Measurements from ENCODE around the gene NCBP1.

NCBP1 gene

GRCh38 chr9:97640325-97640724 lies 6.7 kb downstream of the NCBP1 start:
- Histone ChIP-seq H3K27me3 (no peaks in the 10 kb centered on the region), H3K36me3 (peaks cover 29% of the 10 kb centered on the region), H3K4me1 (ENCODE audit: control insufficient read depth in 1 of 2, insufficient read depth in 1 of 2, low read depth in 1 of 2, low read length in 1 of 2) (peaks cover 0 to 4% of the 10 kb centered on the region in 2 experiments), H3K27ac (no peak overlapping the region), H3K4me3 (ENCODE audit: low read depth in 1 of 2, low read length in 1 of 2) (no peak overlapping the region), H3K9me3 (no peaks in the 10 kb centered on the region)
- TF ChIP-seq, protein P1, sequence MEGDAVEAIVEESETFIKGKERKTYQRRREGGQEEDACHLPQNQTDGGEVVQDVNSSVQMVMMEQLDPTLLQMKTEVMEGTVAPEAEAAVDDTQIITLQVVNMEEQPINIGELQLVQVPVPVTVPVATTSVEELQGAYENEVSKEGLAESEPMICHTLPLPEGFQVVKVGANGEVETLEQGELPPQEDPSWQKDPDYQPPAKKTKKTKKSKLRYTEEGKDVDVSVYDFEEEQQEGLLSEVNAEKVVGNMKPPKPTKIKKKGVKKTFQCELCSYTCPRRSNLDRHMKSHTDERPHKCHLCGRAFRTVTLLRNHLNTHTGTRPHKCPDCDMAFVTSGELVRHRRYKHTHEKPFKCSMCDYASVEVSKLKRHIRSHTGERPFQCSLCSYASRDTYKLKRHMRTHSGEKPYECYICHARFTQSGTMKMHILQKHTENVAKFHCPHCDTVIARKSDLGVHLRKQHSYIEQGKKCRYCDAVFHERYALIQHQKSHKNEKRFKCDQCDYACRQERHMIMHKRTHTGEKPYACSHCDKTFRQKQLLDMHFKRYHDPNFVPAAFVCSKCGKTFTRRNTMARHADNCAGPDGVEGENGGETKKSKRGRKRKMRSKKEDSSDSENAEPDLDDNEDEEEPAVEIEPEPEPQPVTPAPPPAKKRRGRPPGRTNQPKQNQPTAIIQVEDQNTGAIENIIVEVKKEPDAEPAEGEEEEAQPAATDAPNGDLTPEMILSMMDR (IDR thresholded peaks at IDR 0.05): no peak

DNA sequence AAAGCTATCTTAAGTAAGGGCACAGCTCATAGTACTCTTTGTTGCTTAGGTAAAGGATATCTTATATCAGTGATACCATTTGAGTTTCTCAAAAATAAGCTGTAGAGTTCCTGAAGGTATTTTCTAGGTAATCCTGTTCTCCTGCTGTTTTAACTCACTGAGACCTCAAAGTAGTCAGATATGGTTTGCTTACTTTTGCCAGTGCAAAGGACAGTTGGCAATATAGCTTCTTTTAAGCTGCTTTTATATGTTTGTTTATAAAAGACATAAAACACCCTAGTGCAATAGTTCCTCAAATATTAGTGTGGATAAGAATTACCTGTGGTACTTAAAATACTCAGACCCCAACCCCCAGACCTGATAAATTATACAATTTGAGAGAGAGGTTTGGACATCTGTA lies 12.1 kb downstream of the NCBP1 start:
- Histone ChIP-seq H3K27ac (no peak overlapping the region), H3K4me1 (ENCODE audit: control insufficient read depth in 1 of 2, insufficient read depth in 1 of 2, low read depth in 1 of 2, low read length in 1 of 2) (no peaks in the 10 kb centered on the region), H3K36me3 (peaks cover 73% of the 10 kb centered on the region), H3K9me3 (no peaks in the 10 kb centered on the region), H3K4me3 (ENCODE audit: low read depth in 1 of 2, low read length in 1 of 2) (no peak overlapping the region), H3K27me3 (no peaks in the 10 kb centered on the region)
- TF ChIP-seq, protein P1 (IDR thresholded peaks at IDR 0.05): no peak

DNA sequence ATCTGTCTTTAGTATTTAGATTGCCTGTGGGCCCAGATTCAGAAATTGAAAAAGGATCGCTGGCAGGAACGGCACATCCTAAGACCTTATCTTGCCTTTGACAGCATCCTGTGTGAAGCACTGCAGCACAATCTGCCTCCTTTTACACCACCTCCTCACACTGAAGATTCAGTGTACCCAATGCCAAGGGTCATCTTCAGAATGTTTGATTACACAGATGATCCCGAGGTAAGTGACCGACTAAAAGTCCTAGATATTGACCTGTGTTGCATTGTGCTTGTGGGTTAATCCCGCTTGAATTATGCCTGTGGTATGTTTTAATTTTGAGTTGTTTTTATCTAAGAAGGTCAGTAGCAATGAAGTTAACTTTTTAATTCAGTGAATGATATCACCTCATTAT lies 14.4 kb downstream of the NCBP1 start:
- peaks cover 81% of the 10 kb centered on the region for H3K36me3 ChIP-seq
- H3K27ac ChIP-seq: no peak overlapping the region

GRCh38 chr9:97651646-97652045 lies 18.0 kb downstream of the NCBP1 start:
- no peak overlapping the region for H3K4me3 ChIP-seq (ENCODE audit: low read depth in 1 of 2, low read length in 1 of 2)
- H3K36me3 ChIP-seq: peaks cover 94% of the 10 kb centered on the region
- H3K4me1 ChIP-seq (ENCODE audit: control insufficient read depth in 1 of 2, insufficient read depth in 1 of 2, low read depth in 1 of 2, low read length in 1 of 2): no peaks in the 10 kb centered on the region

More for the DNA sequence above, 14.4 kb downstream of the NCBP1 start:
- H3K9me3 ChIP-seq: no peaks in the 10 kb centered on the region
- H3K4me1 ChIP-seq (ENCODE audit: control insufficient read depth in 1 of 2, insufficient read depth in 1 of 2, low read depth in 1 of 2, low read length in 1 of 2): no peaks in the 10 kb centered on the region
- TF ChIP-seq, protein P1 (IDR thresholded peaks at IDR 0.05): no peak
- H3K4me3 ChIP-seq (ENCODE audit: low read depth in 1 of 2, low read length in 1 of 2): no peak overlapping the region
- H3K27me3 ChIP-seq: no peaks in the 10 kb centered on the region

DNA sequence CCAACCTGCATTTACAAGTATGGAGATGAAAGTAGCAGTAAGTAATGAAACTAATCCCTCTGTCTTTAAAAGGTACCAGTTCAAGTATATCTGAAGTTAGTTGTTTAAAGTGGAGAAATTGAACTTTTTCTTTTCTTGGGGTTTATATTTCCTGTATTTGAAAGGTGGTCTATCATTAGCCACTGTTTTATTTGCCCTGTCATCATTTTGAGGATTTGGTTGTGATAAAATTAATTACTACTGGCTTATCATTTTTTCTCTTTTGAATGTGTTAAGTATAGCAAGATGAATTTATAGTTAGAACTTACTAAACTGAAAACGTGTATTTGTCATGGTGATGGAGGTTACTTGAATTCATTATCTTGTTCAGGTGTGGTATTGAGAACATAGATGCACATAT lies 25.1 kb downstream of the NCBP1 start:
- Histone ChIP-seq H3K9me3 (no peaks in the 10 kb centered on the region), H3K27me3 (no peaks in the 10 kb centered on the region), H3K36me3 (peaks cover 75% of the 10 kb centered on the region)

More at GRCh38 chr9:97651646-97652045, 18.0 kb downstream of the NCBP1 start:
- Histone ChIP-seq H3K9me3 (no peaks in the 10 kb centered on the region), H3K27ac (no peak overlapping the region), H3K27me3 (no peaks in the 10 kb centered on the region)
- TF ChIP-seq, protein P1 (IDR thresholded peaks at IDR 0.05): no peak

More for the DNA sequence above, 25.1 kb downstream of the NCBP1 start:
- no peaks in the 10 kb centered on the region for H3K4me1 ChIP-seq (ENCODE audit: control insufficient read depth in 1 of 2, insufficient read depth in 1 of 2, low read depth in 1 of 2, low read length in 1 of 2)
- TF ChIP-seq, protein P1 (IDR thresholded peaks at IDR 0.05): no peak
- H3K4me3 ChIP-seq (ENCODE audit: low read depth in 1 of 2, low read length in 1 of 2): no peak overlapping the region
- H3K27ac ChIP-seq: no peak overlapping the region
